Inflammatory macrophage (primary cell): ENCODE measurements around the gene NSD2.

Source experiments
- DNase-seq, 2 donors: peaks; one replicate each; pipeline ENCODE4 v3.0.0-alpha.2; 2020 to 2022

Gene NSD2

DNA sequence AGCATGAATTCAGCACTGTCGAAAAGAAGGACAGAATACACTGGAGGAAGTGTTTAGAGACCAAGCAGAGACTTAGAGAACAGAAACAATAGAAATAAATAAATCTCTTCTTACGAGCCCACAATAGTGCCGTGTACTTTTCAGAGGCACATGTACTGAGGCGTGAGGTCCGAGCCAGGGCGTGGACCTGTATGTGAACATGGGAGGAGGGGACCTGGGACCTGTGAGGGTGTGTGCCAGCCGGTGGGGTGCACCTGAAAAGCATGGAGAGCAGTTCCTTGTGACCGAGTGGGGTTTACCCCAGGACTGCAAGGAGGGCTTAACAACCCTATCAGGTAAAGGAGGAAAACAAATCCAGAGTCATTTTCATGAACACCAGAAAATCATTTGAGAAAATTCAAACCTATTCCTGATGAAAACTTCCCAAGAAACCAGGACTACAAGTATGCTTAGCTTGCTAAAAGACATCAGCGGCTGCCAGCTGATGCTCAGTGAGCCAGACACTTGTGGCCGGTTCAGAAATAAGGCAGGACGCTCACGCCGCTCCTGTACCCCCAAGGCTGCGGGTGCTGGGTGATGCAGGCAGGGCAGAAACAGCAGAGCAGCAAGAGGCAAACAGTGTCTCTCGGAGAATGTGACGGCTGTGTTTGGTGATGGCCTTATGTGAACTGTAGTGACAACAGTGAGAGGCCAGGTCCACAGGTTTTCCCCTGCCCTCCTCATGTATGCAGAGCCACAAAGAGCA lies 100.4 kb downstream of the NSD2 start:
- no peak for DNase-seq

DNA sequence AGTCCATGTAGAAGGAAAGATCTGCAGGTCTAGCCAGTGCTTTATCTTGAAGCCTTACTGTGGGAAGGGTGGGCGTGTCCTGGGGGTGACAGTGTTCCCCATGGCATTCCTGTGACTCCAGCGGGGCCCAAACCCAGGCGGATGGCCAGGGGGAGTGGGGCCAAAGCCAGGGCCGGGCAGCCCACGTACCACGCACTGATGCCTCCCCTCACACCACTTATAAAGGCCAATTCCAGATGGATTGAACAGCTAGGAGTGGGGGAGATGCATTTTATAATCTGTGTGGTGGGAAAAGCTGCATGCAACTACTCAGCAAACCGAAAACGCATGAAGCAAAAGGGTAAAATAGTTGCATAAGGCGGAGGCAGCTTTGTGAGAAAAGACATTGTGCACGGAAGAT lies 101.2 kb downstream of the NSD2 start:
- no peak for DNase-seq

DNA sequence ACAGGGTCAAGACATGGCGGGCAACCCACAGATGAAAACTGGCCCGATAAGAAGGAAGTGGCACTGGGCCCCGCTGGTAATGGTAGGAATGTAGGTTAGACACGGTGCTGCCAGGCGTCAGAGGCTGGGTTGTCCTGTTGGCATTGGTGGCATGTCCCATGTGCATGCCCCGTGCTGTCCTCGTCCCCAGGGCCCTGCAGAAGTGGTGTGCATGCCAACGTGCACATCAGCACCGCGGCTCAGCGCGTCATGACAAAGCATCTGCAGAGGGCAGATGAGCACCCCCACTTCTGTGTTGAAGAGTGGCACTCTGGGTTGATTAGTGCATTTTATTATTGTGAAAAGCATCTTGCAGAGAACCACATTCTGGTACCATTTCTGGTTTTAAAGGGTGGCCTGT lies 102.0 kb downstream of the NSD2 start:
- DNase-seq, result no peak

DNA sequence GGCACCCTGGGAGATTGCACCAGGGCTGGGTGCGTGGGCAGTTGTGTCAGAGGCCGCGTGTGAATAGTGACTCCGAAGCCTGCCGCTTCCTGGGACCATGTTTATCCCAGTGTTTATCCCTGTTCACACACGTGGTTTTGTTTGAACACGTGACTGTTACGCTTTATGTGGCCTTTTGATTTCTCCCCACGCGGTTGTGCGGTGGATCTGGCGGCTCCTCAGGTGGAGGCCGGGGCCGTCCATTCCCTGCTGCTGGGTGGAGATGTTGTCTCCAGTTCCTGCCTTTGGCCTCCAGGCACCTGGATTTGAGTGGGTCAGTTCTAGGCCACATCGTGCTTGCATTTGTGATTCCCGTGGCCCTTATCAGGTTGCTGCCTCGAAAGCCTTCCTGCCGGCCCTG lies 102.5 kb downstream of the NSD2 start:
- no peak for DNase-seq

DNA sequence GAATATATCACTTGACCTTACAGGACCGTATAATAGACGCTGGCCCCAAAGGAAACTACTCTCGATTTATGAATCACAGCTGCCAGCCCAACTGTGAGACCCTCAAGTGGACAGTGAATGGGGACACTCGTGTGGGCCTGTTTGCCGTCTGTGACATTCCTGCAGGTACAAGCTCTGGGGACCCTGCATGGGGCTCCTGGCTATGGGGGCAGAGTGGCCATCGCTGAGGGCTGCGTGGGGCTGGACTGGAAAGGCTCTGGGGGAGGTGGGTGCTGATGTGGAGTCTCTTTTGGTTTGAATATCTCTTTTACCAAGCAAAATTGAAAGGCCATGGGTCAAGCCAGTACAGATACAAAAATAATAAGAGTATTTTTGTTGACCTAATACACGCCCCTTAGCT lies 103.6 kb downstream of the NSD2 start:
- no peak for DNase-seq

DNA sequence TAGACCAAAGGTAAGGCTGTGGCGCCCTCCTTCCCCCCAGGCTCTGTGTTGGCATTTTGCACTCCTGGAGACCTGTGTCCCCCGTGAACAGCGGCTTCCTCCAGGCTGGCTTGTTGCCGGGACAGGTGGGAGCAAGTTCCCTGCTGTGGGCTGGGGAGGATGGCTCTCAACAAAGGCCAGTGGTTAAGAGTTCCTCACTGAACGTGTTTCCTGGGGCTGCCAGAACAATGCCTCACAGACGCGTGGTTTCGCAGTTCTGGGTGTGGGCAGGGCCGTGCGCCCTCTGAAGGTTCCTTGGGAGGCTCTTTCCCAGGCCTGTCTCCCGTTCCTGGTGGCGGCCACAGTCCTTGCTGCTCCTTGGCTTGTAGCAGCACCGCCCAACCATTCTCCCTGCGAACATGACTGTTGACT lies 104.2 kb downstream of the NSD2 start:
- DNase-seq, result no peak

DNA sequence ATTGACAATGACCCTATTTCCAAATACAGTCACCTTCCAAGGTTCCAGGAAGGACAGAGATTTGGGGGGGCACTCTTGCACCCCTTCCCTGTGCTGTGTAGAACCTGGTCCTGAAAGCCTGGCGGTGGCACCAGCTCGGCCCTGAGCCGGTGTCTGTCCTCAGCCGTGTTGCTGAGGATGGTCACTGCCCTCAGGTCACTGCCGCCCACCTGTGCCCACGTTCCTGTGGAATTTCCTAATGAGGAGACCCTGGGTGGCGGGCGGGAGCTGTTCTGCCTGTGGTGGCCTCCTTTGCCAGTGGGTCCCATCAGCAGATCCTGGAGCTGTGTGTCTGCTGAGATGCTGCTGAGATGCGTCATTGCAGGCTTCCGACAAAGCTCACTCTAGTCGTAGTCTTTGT lies 104.7 kb downstream of the NSD2 start:
- DNase-seq, result no peak

DNA sequence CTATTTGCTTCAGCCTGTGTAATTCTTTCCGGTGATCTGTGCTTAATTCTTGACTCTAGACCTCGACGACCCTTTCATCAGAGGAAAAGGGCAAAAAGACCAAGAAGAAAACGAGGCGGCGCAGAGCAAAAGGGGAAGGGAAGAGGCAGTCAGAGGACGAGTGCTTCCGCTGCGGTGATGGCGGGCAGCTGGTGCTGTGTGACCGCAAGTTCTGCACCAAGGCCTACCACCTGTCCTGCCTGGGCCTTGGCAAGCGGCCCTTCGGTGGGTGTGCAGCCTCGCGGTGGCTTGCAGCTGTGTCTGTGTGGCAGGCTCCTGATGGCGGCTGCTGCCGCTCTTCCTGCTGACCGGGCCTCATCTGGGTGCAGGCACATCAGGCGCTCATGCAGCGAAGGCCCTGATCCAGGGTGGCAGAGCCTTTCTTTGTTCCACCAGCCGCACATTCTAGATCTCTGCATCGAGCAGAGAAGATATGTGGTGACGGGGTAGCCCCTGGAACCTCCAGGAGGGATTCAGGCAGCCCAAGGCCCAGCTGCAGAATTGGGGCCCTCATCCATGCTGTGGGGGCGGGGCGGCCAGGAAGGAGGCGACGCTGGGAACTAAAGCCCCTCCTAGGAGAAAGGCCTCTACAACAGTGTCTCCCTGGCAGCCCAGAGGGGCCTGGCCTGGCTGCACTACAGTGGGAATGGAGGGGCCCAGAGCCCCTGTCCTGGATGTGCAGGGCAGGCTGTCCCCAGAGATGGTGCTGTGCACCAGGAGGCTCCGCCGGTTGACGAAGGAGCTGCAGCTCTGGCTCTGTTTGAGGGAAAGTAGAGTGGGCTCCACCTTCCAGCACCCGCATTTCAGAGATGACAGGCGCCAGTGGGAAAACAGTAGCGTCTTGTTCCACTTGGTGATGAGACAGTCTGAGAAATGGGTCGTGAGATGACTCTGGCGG lies 105.5 kb downstream of the NSD2 start:
- DNase-seq, result no peak

DNA sequence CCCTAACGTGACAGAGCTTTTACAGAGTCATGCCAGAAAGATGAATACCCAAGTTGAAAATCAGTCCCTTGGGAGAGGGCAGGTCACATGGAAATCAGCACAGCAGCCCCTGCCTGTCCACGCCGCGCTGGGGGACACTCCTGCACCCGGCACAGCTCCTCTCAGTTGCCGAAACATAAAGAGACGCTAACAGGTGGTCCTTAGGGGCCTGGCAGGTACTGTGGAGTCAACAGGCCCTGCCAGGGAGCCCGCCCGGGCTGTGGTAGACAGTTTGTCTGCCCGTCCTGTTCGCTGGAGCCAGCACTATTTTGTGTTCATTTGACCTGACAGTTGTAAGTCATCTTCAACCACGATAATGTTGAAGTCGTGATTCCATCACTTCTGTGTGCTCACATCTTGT lies 107.0 kb downstream of the NSD2 start:
- DNase-seq, result no peak

DNA sequence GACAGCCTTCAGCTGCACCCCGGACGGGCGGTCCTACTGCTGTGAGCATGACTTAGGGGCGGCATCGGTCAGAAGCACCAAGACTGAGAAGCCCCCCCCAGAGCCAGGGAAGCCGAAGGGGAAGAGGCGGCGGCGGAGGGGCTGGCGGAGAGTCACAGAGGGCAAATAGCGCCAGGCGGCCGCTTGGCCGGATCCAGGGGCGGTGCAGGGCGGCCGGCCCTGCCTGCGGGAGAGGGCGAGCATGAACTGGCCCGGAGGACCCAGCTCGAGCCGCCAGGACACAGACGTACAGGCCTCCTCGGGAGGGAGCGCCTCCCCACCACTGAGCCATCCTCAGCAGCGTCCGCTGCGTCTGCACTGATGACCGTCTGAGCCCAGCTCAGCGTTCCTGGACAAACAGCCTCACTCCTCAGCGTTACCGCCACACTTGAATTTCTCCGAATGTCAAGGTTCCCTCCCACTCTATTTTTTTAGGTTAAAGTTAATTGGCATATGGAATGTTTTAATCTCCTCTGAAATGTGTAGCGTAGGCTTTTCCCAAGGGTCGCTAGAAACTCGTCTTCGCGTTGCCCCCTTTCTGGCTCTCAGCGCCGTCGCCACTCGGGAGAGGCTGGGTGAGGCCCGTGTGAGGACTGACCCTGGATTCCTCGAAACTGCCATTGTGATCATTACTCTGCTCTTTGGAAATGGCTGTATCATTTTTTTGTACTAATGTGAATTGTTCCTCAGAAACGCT lies 107.7 kb downstream of the NSD2 start:
- no peak for DNase-seq

DNA sequence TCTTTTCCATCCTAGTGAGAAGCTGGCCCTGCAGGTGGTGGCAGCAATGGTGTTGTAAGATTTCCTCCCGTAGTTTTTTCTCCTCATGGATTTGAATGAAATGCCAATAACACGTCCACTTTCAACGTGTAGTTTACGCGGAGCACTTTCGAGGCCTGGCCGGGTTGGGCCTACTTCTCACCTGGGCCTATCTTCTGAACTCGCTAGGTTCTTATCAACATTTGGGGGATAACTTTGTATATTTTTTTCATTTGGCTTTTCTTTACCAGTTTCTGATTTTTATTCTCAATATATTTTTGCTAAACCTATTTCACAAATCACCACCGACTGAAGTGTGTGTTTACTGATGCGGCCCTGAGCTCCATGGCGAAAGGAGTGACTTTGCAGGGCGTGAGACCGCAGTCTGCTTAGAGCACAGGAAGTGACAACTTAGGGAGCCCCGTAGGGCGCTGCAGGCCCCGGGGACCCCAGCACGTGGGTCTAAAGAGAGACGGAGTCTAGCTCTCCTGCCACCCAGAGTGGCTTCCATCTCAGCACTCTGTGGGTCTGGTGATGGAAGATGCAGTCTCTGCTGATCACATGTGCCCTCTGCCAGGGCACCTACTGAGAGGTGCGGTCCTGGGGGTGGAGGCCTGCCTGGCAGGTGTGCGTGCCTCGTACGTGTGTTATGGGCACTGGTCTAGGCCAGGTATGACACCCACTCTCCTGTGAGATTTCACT lies 108.4 kb downstream of the NSD2 start:
- DNase-seq, result no peak

DNA sequence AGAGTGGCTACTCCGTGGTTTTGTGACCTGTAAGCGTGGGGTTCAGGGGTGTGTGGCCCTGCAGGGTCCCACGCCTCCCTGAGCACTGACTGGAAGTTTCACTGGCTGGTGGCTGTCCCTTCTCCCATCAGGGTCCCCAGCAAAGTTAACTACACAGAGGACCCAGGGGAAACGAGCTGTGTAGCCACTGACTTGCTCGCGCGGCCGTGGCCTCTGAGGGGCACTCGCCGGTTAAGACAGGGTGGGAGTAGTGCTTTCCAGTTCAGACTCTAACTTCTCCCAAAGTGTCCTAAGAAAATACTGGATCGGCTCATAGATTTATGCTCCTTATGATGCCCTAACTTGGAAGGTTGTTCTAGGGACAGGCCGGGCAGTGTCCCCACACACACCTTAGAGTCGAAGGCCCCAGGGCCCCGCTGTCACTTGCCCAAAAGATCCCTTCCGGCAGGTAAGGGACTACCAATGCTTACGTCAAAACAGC lies 109.4 kb downstream of the NSD2 start:
- DNase-seq, result no peak

DNA sequence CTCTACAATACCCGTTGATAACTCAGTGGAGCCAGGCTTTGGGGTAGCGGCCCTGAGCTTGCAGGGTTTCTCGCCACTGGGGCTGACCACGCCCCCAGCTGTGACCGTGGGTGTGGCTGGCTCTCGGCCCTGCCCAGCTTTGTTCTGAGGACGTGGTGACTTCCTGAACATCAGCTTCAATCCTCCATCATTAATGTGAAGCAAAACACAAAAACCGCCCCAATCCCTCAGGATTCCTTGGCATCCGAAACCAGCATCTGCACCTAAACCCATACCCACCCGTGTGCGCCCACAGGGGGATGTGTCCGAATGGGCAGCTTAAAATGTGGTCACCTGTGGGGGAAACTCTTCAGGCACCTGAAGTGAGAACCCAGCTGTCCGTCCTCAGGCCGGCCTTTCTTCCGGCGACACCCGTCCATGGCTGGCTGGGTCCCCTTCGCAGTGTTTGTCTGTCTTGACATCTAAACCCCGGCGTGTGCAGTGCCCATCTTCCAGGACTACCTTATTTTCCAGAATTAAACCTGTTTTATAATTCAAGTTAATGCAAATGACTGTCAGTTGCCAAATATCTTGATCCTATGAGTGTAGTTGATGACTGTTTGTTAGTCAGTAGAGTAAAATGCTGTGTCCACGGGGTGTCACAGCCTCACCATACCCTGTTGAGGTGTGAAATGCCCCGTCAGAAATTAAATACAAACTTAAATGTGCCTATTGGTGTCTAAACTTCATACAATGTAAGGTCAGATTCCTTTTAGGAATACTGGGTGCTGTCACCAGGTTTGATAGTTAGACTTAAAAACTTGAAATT lies 110.3 kb downstream of the NSD2 start:
- peak; percentile 12 to 13 for DNase-seq

DNA sequence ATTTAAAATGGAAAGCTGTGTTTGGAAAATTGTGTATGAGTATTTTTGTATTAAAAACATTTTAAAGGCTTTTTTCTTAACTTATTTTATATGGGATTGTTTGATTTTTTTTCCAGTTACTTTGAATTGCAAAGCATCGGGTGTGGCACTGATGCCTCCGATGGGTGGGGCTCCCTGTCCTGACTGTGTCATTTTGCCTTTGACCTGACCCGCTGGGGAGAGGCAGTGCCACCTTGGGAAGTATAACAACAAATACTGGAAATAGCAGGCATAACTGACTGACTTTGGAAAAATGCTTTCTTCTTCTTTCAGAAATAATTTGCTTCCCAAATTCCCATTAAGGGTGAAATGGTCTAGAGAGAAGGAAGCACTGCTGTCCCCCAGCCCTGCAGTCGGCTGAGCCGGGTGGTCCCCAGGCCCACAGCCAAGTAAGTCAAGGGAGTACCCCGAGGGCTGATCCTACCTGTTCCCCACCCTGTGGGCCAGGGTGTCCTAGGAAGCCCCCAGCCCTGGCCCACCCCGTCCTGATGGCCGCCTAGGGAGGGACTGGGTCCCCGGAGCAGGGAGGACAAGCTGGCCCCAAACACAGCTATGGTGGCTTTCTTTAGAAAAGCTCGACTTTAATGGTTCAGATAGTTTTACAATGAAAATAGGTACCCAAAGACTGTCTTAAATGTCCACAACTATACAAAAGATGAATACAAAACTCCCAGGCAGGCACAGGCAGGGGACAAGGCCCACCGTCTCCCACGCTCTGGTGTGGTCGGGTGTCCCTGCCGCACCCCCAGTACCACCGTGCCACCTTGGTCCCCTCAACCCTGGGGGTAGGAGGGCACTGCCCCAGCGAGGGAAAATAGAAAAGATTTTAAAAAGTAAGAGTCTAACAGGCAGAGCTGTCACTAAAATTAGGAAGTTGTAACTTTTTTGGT lies 111.2 kb downstream of the NSD2 start:
- no peak for DNase-seq

DNA sequence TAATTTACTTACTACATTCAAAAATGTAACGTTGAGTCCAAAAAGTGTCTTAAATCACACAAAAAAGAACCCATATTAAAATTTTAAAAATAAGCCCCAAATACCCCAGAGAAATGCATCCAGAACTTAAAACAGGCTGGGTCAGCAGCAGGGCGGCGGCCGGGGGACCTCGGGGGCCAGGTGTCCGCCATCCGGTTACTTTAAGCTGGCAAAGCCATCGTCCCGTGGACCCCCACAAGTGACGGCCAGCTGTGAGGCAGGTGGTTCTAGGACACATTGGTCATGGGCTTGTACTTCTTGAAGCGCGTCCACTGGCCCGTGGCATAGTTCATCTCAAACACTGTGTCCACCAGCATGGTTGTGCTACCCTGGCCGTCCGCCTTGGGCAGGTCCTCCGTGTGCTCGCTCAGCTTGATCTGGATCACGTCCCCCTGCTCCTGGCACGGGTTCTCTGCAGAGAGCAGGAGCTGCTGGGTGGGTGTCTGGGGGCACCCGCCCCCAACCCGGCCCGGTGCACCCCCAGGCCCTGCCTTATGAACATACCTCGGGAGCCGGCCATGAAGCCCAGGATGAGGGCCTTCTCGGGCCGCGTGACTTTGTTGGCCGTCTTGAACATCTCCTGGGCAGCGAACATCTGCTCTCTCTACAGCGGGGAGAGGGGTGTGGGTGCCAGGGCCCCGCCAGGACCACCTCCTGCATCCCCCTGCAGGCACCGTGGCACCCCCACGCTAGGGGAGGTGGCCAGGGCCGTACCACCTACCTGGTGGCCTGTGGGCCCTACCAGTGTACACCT lies 112.1 kb downstream of the NSD2 start:
- no peak for DNase-seq

DNA sequence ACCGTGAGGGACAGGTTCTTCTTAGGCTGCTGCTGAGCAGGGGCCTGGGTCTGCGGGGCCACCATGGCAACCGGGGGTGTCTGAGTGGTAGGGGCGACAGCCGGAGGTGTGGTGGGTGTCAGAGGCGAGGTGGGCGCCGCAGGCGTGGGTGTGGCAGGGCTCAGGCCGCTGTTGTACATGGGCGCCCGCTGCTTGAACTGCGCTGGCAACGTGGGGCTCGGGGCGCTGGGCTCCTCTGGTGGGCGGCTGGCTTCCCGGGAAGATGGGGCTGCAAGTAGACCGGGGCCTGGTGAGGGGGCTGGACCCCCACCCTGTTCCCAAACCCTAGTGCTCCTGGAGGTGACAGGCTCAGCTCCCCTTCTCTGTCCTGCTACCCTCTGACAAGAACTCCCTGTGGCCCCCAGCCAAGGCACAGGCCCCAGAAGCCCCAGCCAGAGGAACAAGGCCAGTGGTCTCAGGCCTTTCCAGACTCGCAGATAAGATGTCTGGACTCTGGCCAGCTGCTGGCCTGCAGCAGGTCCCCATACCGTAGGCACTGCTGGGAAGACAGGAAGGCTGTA lies 112.7 kb downstream of the NSD2 start:
- DNase-seq, result no peak

DNA sequence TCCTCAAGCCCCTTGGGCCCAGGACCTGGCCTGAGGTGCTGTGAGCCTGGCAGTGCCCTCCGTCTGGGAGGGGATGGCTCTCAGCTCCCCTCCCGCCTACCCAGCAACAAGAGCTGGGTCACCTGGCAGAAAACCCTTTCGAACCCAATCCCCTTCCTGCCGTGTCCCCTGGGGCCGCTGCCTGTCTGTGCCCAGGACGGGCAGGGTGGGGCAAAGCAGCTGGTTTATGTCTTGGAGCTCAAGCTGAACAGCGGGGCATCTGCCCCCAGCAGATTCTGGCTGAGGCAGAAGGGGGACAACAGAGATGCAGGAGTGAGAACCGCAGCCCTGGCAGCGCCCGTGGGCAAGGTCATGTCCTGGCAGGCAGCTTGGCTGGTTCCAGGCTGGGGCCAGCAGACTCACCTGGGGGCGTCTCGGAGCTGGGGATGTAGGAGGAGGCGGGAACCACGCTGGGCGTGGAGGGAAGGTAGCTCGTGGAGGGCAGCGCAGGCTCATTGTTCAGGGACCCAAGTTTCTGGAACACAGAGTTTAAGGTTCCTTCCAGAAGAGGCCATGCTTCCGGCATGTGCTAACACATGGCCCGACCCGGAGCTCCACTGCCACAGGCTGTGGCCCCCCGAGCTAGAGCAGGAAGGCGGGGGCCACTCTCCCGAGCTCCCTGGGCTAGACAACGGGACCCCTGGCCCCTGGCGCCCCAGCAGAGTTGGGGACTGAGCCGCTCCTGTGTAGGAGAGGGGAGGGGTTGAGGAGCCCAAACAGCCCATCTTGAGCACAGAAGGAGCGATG lies 113.4 kb downstream of the NSD2 start:
- no peak for DNase-seq

DNA sequence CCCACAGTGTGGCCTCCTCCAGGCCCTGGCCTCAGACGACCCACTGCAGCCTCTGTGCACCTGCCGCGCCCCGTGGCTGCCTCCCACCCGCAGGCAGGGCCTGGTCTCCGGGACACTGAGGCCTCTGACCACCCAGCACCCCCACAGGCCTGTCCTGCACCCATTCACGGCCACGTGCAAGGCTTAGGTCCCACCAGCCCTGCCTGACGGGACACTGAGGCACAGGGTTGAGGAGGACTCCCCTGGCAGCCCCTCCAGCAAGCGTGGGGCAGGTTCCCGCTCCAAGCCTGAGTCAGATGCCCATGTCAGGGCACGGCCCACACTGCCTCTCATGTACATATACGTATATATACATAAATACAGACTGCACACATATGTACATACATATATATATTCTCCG lies 114.1 kb downstream of the NSD2 start:
- no peak for DNase-seq
